HG03135 (cell line): ENCODE measurements around the gene SCARF1.
A peak's percentile ranks its signal among the peaks of the same experiment; 100 is the strongest.

Experiments used
- ATAC-seq: cut with Tn5 transposase; IDR thresholded peaks from one replicate; pipeline ENCODE4 v1.9.1; 2021; ENCODE audit warnings: mild to moderate bottlenecking, moderate library complexity; ENCODE audit not compliant: unreplicated experiment

The SCARF1 gene

GRCh38 chr17:1629504-1630310 is 15.8 kb downstream of the SCARF1 start:
- no peak for ATAC-seq

GRCh38 chr17:1628856-1629503 is 16.6 kb downstream of the SCARF1 start:
- peak; percentile 54 for ATAC-seq

DNA sequence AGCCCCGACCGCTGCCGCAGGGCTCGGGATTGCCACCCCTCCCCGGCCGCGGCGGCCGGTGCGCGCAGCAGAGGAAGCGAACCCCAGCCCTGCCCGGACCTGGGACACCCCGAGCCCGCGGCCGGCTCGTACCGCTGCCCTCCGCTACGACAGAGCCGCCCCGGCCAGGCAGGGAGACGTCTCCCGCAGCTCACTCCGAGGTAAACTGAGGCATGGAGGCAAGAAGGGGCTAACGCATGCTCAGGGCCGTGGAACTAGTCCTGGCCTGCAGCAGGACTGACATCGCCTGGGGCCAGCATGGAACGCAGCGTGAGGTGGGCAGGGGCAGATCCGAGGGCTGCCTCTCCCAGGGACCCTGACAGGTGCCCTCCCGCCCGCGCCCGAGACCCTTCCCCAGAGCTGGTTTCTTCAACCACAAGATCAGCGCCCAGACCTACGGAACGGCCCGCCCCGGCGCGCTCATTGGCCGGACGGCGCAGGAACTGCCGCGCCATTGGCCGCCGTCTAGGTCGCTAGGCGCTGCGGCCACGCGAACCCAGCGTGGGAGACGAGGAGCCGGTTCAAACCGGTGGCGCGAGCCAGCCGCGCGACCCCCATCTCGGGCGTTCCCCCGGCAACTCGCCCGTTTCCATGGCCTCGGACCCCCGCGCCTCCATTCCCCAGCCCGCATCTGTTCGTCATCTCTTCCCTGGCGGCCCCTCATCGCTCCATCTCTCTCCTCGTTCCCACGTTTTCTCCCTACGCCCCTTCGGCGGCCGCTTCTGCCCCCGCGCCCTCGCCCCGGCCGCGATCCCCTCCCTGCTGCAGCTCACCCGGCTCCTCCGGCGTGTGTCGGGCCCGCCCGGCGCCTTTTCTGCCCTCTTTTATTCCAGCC is 17.3 kb downstream of the SCARF1 start, which contains the start of gene SLC43A2:
SLC43A2 (minus strand) TSS at position 853 of the 874 bp plus-strand sequence. CDS start 960 bp downstream, outside the sequence.
- ATAC-seq, result peak; percentile 50

GRCh38 chr17:1627182-1627981 is 18.1 kb downstream of the SCARF1 start:
- ATAC-seq, result no peak

DNA sequence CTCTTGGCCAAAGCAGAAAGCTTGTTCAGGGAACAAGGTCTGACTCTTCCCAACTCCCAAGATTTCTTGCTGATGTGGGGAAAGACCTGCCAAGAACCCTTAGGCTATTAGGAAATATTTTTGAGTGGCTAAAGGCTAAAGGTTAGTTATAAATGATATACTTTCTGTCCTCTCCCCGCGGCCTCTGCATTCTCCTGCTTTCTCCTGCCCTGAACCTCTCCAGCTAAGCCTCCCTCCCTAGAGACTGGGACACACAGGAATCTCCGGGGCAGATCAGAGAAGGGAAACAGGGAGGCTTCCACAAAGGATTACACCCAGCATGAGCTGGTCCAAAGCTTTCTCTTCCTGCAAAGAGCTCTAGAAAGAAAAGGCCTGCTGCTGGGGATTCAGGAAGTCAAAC is 19.2 kb downstream of the SCARF1 start:
- no peak for ATAC-seq

- no peak for ATAC-seq
Observed at GRCh38 chr17:1625581-1625980, 20.0 kb downstream of the SCARF1 start.

GRCh38 chr17:1625053-1625452 is 20.5 kb downstream of the SCARF1 start:
- ATAC-seq, result no peak

GRCh38 chr17:1624650-1625049 is 20.9 kb downstream of the SCARF1 start:
- no peak for ATAC-seq

GRCh38 chr17:1623057-1623630 is 22.4 kb downstream of the SCARF1 start:
- ATAC-seq, result no peak

- ATAC-seq, result no peak
Observed at GRCh38 chr17:1621273-1621954, 24.1 kb downstream of the SCARF1 start.

GRCh38 chr17:1620486-1620885 is 25.0 kb downstream of the SCARF1 start:
- ATAC-seq, result no peak

DNA sequence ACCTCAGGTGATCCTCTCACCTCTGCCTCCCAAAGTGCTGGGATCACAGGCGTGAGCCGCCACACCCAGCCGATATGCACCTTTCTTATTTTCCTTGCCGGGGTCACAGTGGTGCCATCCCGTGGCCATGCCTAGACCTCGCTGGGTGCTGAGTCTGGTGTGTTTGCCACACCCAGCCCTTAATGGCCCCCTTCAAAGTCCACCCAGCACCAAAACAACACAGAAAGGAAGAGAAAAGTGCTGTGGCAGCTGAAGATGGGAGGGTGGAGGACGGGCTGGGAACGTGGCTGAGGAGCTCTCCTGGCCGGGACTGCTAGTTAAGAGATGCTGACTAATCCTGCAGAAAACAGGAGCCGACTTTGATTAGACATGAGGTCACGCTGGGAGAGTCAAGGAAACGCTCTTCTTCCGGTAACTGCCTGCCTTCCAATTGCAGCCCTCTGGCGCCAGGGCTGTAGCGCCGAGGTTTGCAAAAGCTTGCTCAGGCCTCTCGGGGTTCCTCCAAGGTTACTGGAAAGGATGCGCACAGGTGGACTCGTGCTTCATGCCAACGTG is 27.8 kb downstream of the SCARF1 start:
- no peak for ATAC-seq

DNA sequence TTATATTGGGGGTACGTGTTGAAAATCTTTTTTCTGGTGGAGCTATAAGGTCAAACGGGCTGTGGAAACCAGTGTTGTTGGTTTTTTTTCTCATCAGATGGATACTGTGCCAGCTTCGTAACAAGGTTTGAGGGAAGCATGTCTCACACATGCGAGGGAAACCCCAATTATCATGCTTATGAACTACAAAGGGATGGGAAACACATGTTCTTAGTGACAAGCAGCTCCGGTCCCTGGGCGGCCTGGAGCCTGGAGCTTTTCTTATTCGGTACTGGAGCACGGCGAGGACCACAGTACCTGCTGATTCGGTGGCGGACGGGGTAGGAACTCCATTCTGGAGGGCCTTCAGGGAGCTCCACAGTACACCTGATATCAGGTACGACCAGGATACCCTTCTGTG is 29.4 kb downstream of the SCARF1 start:
- no peak for ATAC-seq

GRCh38 chr17:1612400-1612799 is 33.1 kb downstream of the SCARF1 start:
- no peak for ATAC-seq

GRCh38 chr17:1611715-1612114 is 33.8 kb downstream of the SCARF1 start:
- ATAC-seq, result no peak

GRCh38 chr17:1608676-1609075 is 36.9 kb downstream of the SCARF1 start:
- ATAC-seq, result no peak

- ATAC-seq, result no peak
Observed at GRCh38 chr17:1607971-1608320, 37.6 kb downstream of the SCARF1 start.

- no peak for ATAC-seq
Observed at GRCh38 chr17:1606352-1606985, 39.1 kb downstream of the SCARF1 start.
